ENCODE measurements around the gene DBET.
"Not testable (repeated sequence)": the region's sequence is repeated elsewhere in the genome, so short reads cannot be mapped to it uniquely, and the experiment has no call there.

Gene DBET

GRCh38 chr4:190064342-190064741, at the start of gene DBET:
Gene DBET (plus strand): TSS chr4:190064502.
- not testable (repeated sequence) for DNase-seq (ENCODE audit: low read depth)

GRCh38 chr4:190014771-190015537, 49.3 kb upstream of the DBET start:
- no peak for DNase-seq (ENCODE audit: low read depth)

GRCh38 chr4:190015538-190016368, 48.5 kb upstream of the DBET start:
- DNase-seq (ENCODE audit: low read depth) = no peak

- DNase-seq (ENCODE audit: low read depth) = no peak
These were observed 47.7 kb upstream of the DBET start for GRCh38 chr4:190016369-190017289.

GRCh38 chr4:190017357-190018200, 46.7 kb upstream of the DBET start:
- no peak for DNase-seq (ENCODE audit: low read depth)

- DNase-seq (ENCODE audit: low read depth) = no peak
These were observed 45.9 kb upstream of the DBET start for GRCh38 chr4:190018201-190018920.

GRCh38 chr4:190019023-190019858, 45.1 kb upstream of the DBET start:
- DNase-seq (ENCODE audit: low read depth) = no peak

GRCh38 chr4:190019859-190020463, 44.3 kb upstream of the DBET start:
- not testable (repeated sequence) for DNase-seq (ENCODE audit: low read depth)

- no peak for DNase-seq (ENCODE audit: low read depth)
These were observed 43.2 kb upstream of the DBET start for GRCh38 chr4:190020790-190021717.

- DNase-seq (ENCODE audit: low read depth) = not testable (repeated sequence)
These were observed 42.3 kb upstream of the DBET start for GRCh38 chr4:190021973-190022372.

GRCh38 chr4:190022614-190023281, 41.6 kb upstream of the DBET start:
- DNase-seq (ENCODE audit: low read depth) = not testable (repeated sequence)

- not testable (repeated sequence) for DNase-seq (ENCODE audit: low read depth)
These were observed 37.1 kb upstream of the DBET start, which contains the start of gene FRG2 for GRCh38 chr4:190027156-190027555. Gene FRG2 (minus strand): TSS chr4:190027256. CDS start chr4:190027204, 52 bp downstream.

- DNase-seq (ENCODE audit: low read depth) = not testable (repeated sequence)
These were observed 33.0 kb upstream of the DBET start for GRCh38 chr4:190031264-190031663.

- DNase-seq (ENCODE audit: low read depth) = not testable (repeated sequence)
These were observed 26.5 kb upstream of the DBET start for GRCh38 chr4:190037704-190038388.

GRCh38 chr4:190040873-190041272, 23.4 kb upstream of the DBET start:
- not testable (repeated sequence) for DNase-seq (ENCODE audit: low read depth)

- not testable (repeated sequence) for DNase-seq (ENCODE audit: low read depth)
These were observed 16.7 kb upstream of the DBET start for GRCh38 chr4:190047627-190048026.

Measured in T-helper 22 cell (primary cell).